ENCODE measurements around the gene FOSL1.

FOSL1 gene

GRCh38 chr11:65900125-65900898 is at the start of gene FOSL1:
TSS of gene FOSL1 (minus strand) at chr11:65900388. CDS start at chr11:65900339, 49 bp downstream.
- no peak for TF ChIP-seq CTCF (IDR thresholded peaks at IDR 0.05; ENCODE audit: low read depth, low read length)
- peak within 1 kb of the TSS; percentile 96 for H3K4me3 ChIP-seq (ENCODE audit: low read depth, low read length)
- in situ Hi-C loops (cut with HindIII; ENCODE audit: low sequenced_read_pairs), result no loop called here
- DNase-seq (ENCODE audit: low read depth, low spot score), result peak; percentile 98

- in situ Hi-C loops (cut with HindIII; ENCODE audit: low sequenced_read_pairs), result no loop called here
- DNase-seq (ENCODE audit: low read depth, low spot score), result no peak
- H3K4me3 ChIP-seq (ENCODE audit: low read depth, low read length), result no peak overlapping the region
These were observed 47.5 kb upstream of the FOSL1 start for GRCh38 chr11:65947603-65948125.

GRCh38 chr11:65947133-65947532 is 46.9 kb upstream of the FOSL1 start:
- DNase-seq (ENCODE audit: low read depth, low spot score), result no peak
- in situ Hi-C loops (cut with HindIII; ENCODE audit: low sequenced_read_pairs), result no loop called here
- no peak overlapping the region for H3K4me3 ChIP-seq (ENCODE audit: low read depth, low read length)
- no peak for TF ChIP-seq CTCF (IDR thresholded peaks at IDR 0.05; ENCODE audit: low read depth, low read length)

More at GRCh38 chr11:65947603-65948125, 47.5 kb upstream of the FOSL1 start:
- no peak for TF ChIP-seq CTCF (IDR thresholded peaks at IDR 0.05; ENCODE audit: low read depth, low read length)

- H3K4me3 ChIP-seq (ENCODE audit: low read depth, low read length), result no peak overlapping the region
- TF ChIP-seq CTCF (IDR thresholded peaks at IDR 0.05; ENCODE audit: low read depth, low read length), result no peak
- no peak for DNase-seq (ENCODE audit: low read depth, low spot score)
These were observed 46.5 kb upstream of the FOSL1 start for GRCh38 chr11:65946655-65947054.

GRCh38 chr11:65945941-65946558 is 45.9 kb upstream of the FOSL1 start:
- no peak for TF ChIP-seq CTCF (IDR thresholded peaks at IDR 0.05; ENCODE audit: low read depth, low read length)
- DNase-seq (ENCODE audit: low read depth, low spot score), result no peak
- in situ Hi-C loops (cut with HindIII; ENCODE audit: low sequenced_read_pairs), result no loop called here
- no peak overlapping the region for H3K4me3 ChIP-seq (ENCODE audit: low read depth, low read length)

More at GRCh38 chr11:65946655-65947054, 46.5 kb upstream of the FOSL1 start:
- in situ Hi-C loops (cut with HindIII; ENCODE audit: low sequenced_read_pairs), result no loop called here

- in situ Hi-C loops (cut with HindIII; ENCODE audit: low sequenced_read_pairs), result no loop called here
- no peak within 1 kb of the TSS for H3K4me3 ChIP-seq (ENCODE audit: low read depth, low read length)
- no peak for TF ChIP-seq CTCF (IDR thresholded peaks at IDR 0.05; ENCODE audit: low read depth, low read length)
- DNase-seq (ENCODE audit: low read depth, low spot score), result no peak
These were observed 45.3 kb upstream of the FOSL1 start, which contains the start of gene TSGA10IP for GRCh38 chr11:65945430-65945911. TSS of gene TSGA10IP (plus strand) at chr11:65945480. CDS start at chr11:65945676, 196 bp downstream.

Measured in astrocyte of the spinal cord (primary cell).